Keratinocyte (primary cell): ENCODE measurements around the gene PTPRF. TPM values are rescaled to one million over a fixed set of nuclear protein-coding genes. Genes with fewer than 3 reads are reported as not detected.

Experiments
- DNase-seq: peaks from one replicate; pipeline ENCODE4 v3.0.0-alpha.2; 2011; ENCODE audit warnings: low read depth, missing footprints, low spot score
- FAIRE-seq: peaks from 2 replicates; lab custom pipeline; 2011; peaks lifted over from hg19 to GRCh38; lab: Jason Lieb, UNC
- H2AFZ ChIP-seq: 2 replicates; pipeline ENCODE4 v1.6.0; 2012; ENCODE audit warnings: low read length, control low read depth, inconsistent platforms; ENCODE audit not compliant: control insufficient read depth
- H3K27ac ChIP-seq: 2 replicates; pipeline ENCODE4 v1.5.1; 2011; ENCODE audit warnings: low read length; ENCODE audit not compliant: control insufficient read depth, insufficient read depth
- H3K27me3 ChIP-seq: 3 replicates; pipeline ENCODE4 v1.6.0; 2011; ENCODE audit warnings: low read length; ENCODE audit not compliant: control insufficient read depth, insufficient read depth; ENCODE audit errors: extremely low read depth
- H3K36me3 ChIP-seq, 2 experiments: 2 replicates in 1 of 2; 3 replicates in 1 of 2; pipeline ENCODE4 v1.5.1; 2011; ENCODE audit warnings: low read length in 2 of 2, mild to moderate bottlenecking in 1 of 2; ENCODE audit not compliant: control insufficient read depth in 2 of 2, insufficient read depth in 2 of 2; ENCODE audit errors: extremely low read depth in 1 of 2
- H3K4me1 ChIP-seq: 3 replicates; pipeline ENCODE4 v1.5.1; 2011; ENCODE audit warnings: low read length; ENCODE audit not compliant: control insufficient read depth, insufficient read depth; ENCODE audit errors: extremely low read depth
- H3K4me2 ChIP-seq: 3 replicates; pipeline ENCODE4 v1.6.0; 2011; ENCODE audit warnings: low read depth, low read length; ENCODE audit not compliant: control insufficient read depth, insufficient read depth; ENCODE audit errors: extremely low read depth
- H3K4me3 ChIP-seq, 3 experiments: fragments of 200-600 bp in 1 of 3; sonication (generic) in 1 of 3; 2 replicates in 2 of 3; 3 replicates in 1 of 3; pipeline ENCODE4 v1.5.1; 2011 to 2016; ENCODE audit warnings: low read length in 3 of 3, mild to moderate bottlenecking in 3 of 3, control low read depth in 2 of 3, inconsistent platforms in 1 of 3, low read depth in 1 of 3, mixed read lengths in 1 of 3, mixed run types in 1 of 3, moderate library complexity in 1 of 3; ENCODE audit not compliant: control insufficient read depth in 2 of 3, insufficient read depth in 2 of 3; ENCODE audit errors: extremely low read depth in 1 of 3
- H3K79me2 ChIP-seq: 2 replicates; pipeline ENCODE4 v1.6.0; 2012; ENCODE audit warnings: low read length; ENCODE audit not compliant: control insufficient read depth, insufficient read depth
- H3K9ac ChIP-seq: 3 replicates; pipeline ENCODE4 v1.6.0; 2011; ENCODE audit warnings: low read length; ENCODE audit not compliant: control insufficient read depth, insufficient read depth; ENCODE audit errors: extremely low read depth
- H3K9me1 ChIP-seq: 3 replicates; pipeline ENCODE4 v1.6.0; 2011; ENCODE audit warnings: low read length; ENCODE audit not compliant: control insufficient read depth, insufficient read depth; ENCODE audit errors: extremely low read depth
- H3K9me3 ChIP-seq: 2 replicates; pipeline ENCODE4 v1.5.1; 2012; ENCODE audit warnings: low read depth, low read length; ENCODE audit not compliant: control insufficient read depth
- H4K20me1 ChIP-seq: 3 replicates; pipeline ENCODE4 v1.6.0; 2011; ENCODE audit warnings: low read length; ENCODE audit not compliant: control insufficient read depth, insufficient read depth; ENCODE audit errors: extremely low read depth
- EZH2 ChIP-seq: IDR thresholded peaks from one replicate; pipeline ENCODE4 v1.6.1; 2012; ENCODE audit warnings: inconsistent platforms, mild to moderate bottlenecking, low read length, moderate library complexity
- dilution Hi-C: fragments of 300-500 bp; cut with MboI; formaldehyde crosslinking; loops from one replicate; pipeline ENCODE4 v1.7.0; 2020; ENCODE audit warnings: low sequenced_read_pairs; ENCODE audit not compliant: extremely low pct_ligation_motif_present
- polyA plus RNA-seq, 5 experiments: library from polyadenylated mRNA; depleted of rRNA in 3 of 5; stranded (reverse) in 3 of 5; stranded (forward) in 1 of 5; unstranded in 1 of 5; fragments of >200 nt; gene quantifications; 1 replicate in 1 of 5; 2 replicates in 3 of 5; 3 replicates in 1 of 5; pipeline versions ENCODE4 v1.2.1 to v1.2.3, GENCODE V29; 2011 to 2012; ENCODE audit warnings: missing spikeins in 2 of 5, low read depth in 1 of 5, low replicate concordance in 1 of 5
- TF ChIP-seq, protein P1 (sequence below), 3 experiments: IDR thresholded peaks in 1 of 3; conservative IDR thresholded peaks in 1 of 3; optimal IDR thresholded peaks in 1 of 3; 2 replicates in 2 of 3; 3 replicates in 1 of 3; pipeline versions ENCODE3 to v1.5.1; 2011; ENCODE audit warnings: low read length in 3 of 3, mild to moderate bottlenecking in 3 of 3, moderate library complexity in 2 of 3, control low read depth in 1 of 3, inconsistent platforms in 1 of 3; ENCODE audit not compliant: insufficient read depth in 2 of 3; ENCODE audit errors: extremely low read depth in 1 of 3

The PTPRF gene
- polyA plus RNA-seq, 1 donor (not counting 4 experiments of a cell fraction or from before 2014, with no cell fraction given), result 161 TPM

GRCh38 chr1:43653339-43653738, 122.7 kb downstream of the PTPRF start:
- no peak overlapping the region for H2AFZ ChIP-seq
- peaks cover 19 to 34% of the 10 kb centered on the region in 2 experiments for H3K36me3 ChIP-seq
- DNase-seq (no peak), FAIRE-seq (peak; percentile 39)
- TF ChIP-seq EZH2, result no peak
- TF ChIP-seq, protein P1, sequence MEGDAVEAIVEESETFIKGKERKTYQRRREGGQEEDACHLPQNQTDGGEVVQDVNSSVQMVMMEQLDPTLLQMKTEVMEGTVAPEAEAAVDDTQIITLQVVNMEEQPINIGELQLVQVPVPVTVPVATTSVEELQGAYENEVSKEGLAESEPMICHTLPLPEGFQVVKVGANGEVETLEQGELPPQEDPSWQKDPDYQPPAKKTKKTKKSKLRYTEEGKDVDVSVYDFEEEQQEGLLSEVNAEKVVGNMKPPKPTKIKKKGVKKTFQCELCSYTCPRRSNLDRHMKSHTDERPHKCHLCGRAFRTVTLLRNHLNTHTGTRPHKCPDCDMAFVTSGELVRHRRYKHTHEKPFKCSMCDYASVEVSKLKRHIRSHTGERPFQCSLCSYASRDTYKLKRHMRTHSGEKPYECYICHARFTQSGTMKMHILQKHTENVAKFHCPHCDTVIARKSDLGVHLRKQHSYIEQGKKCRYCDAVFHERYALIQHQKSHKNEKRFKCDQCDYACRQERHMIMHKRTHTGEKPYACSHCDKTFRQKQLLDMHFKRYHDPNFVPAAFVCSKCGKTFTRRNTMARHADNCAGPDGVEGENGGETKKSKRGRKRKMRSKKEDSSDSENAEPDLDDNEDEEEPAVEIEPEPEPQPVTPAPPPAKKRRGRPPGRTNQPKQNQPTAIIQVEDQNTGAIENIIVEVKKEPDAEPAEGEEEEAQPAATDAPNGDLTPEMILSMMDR (optimal IDR thresholded peaks at IDR 0.05 in 1 of 3, IDR thresholded peaks at IDR 0.05 in 1 of 3, conservative IDR thresholded peaks at IDR 0.05 in 1 of 3; ENCODE audit: extremely low read depth in 1 of 3, insufficient read depth in 2 of 3, low read length in 3 of 3), result peak; percentile 72 to 84 (median 77)
- dilution Hi-C loops, result no loop called here
- peaks cover 9% of the 10 kb centered on the region for H4K20me1 ChIP-seq
- H3K9me3 ChIP-seq, result no peaks in the 10 kb centered on the region
- no peak overlapping the region for H3K27ac ChIP-seq
- peaks cover 23% of the 10 kb centered on the region for H3K4me1 ChIP-seq
- H3K9me1 ChIP-seq, result peaks cover 4% of the 10 kb centered on the region
- peak overlapping the region; percentile 39 for H3K4me2 ChIP-seq
- H3K27me3 ChIP-seq, result no peaks in the 10 kb centered on the region
- peaks cover 47% of the 10 kb centered on the region for H3K79me2 ChIP-seq
- H3K4me3 ChIP-seq, result no peak overlapping the region
- no peak overlapping the region for H3K9ac ChIP-seq

- Histone ChIP-seq H3K4me1 (peaks cover 18% of the 10 kb centered on the region), H3K4me3 (no peak overlapping the region), H3K36me3 (peaks cover 20 to 39% of the 10 kb centered on the region in 2 experiments), H4K20me1 (peaks cover 9% of the 10 kb centered on the region), H3K79me2 (peaks cover 47% of the 10 kb centered on the region), H2AFZ (no peak overlapping the region), H3K9me1 (peaks cover 4% of the 10 kb centered on the region), H3K27ac (no peak overlapping the region), H3K9ac (no peak overlapping the region), H3K9me3 (no peaks in the 10 kb centered on the region), H3K4me2 (no peak overlapping the region), H3K27me3 (no peaks in the 10 kb centered on the region)
- no peak for DNase-seq
- dilution Hi-C loops, result no loop called here
- FAIRE-seq, result no peak
- no peak for TF ChIP-seq EZH2
- TF ChIP-seq, protein P1 (optimal IDR thresholded peaks at IDR 0.05 in 1 of 3, IDR thresholded peaks at IDR 0.05 in 1 of 3, conservative IDR thresholded peaks at IDR 0.05 in 1 of 3; ENCODE audit: extremely low read depth in 1 of 3, insufficient read depth in 2 of 3, low read length in 3 of 3), result no peak
Measured at GRCh38 chr1:43653893-43654292, 123.2 kb downstream of the PTPRF start.
